ENCODE measurements around the gene KCNQ2. TPM values are rescaled to one million over a fixed set of nuclear protein-coding genes. Genes with fewer than 3 reads are reported as not detected.

Gene KCNQ2
- total and polyA plus RNA-seq, 10 donors: 0.13 to 3.5 (median 0.45) TPM; not detected in 2

- H3K27ac ChIP-seq: no peak overlapping the region
Measured at GRCh38 chr20:63357921-63358905, 114.2 kb downstream of the KCNQ2 start.

GRCh38 chr20:63356931-63357879 lies 115.2 kb downstream of the KCNQ2 start:
- no peaks in the 10 kb centered on the region for H3K9me3 ChIP-seq
- H3K27me3 ChIP-seq (replicated peaks in 1 of 7): peaks cover 4 to 73% (median 20%) of the 10 kb centered on the region in 7 donors
- no peak overlapping the region for H3K27ac ChIP-seq
- WGBS, 5 donors: 73 to 85% (median 83%) methylated on average over 20 to 30 of the region's 30 CpGs
- H3K4me3 ChIP-seq: no peak overlapping the region
- TF ChIP-seq POLR2A (IDR thresholded peaks at IDR 0.05) (no peak), POLR2AphosphoS5 (IDR thresholded peaks at IDR 0.05) (no peak), CTCF (IDR thresholded peaks at IDR 0.05 in 8 of 11, conservative IDR thresholded peaks at IDR 0.05 in 3 of 11) (no peak)
- intact Hi-C loops (cut with DNase I; ENCODE audit: low total_unique reads): no loop called here
- no peaks in the 10 kb centered on the region for H3K36me3 ChIP-seq
- no peak for DNase-seq
- peaks cover 0 to 23% (median 13%) of the 10 kb centered on the region in 6 donors for H3K4me1 ChIP-seq

More at GRCh38 chr20:63357921-63358905, 114.2 kb downstream of the KCNQ2 start:
- Histone ChIP-seq H3K4me1 (peaks cover 0 to 19% (median 11%) of the 10 kb centered on the region in 6 donors), H3K9me3 (no peaks in the 10 kb centered on the region), H3K27me3 (replicated peaks in 1 of 7) (peaks cover 4 to 77% (median 25%) of the 10 kb centered on the region in 7 donors), H3K4me3 (no peak overlapping the region), H3K36me3 (no peaks in the 10 kb centered on the region)
- TF ChIP-seq POLR2A (IDR thresholded peaks at IDR 0.05) (no peak), CTCF (IDR thresholded peaks at IDR 0.05 in 8 of 11, conservative IDR thresholded peaks at IDR 0.05 in 3 of 11) (no peak), POLR2AphosphoS5 (IDR thresholded peaks at IDR 0.05) (no peak)
- intact Hi-C loops (cut with DNase I; ENCODE audit: low total_unique reads): no loop called here
- WGBS, 5 donors: 78 to 84% (median 80%) methylated on average over 14 to 26 of the region's 26 CpGs
- DNase-seq: no peak

GRCh38 chr20:63356511-63356910 lies 115.9 kb downstream of the KCNQ2 start:
- WGBS, 5 donors: 67 to 92% (median 90%) methylated on average over 2 to 8 of the region's 8 CpGs
- H3K27ac ChIP-seq: no peak overlapping the region
- no peaks in the 10 kb centered on the region for H3K9me3 ChIP-seq
- DNase-seq: no peak
- H3K4me3 ChIP-seq: no peak overlapping the region
- H3K27me3 ChIP-seq (replicated peaks in 1 of 7): peaks cover 4 to 66% (median 15%) of the 10 kb centered on the region in 7 donors
- peaks cover 0 to 17% (median 13%) of the 10 kb centered on the region in 6 donors for H3K4me1 ChIP-seq
- H3K36me3 ChIP-seq: no peaks in the 10 kb centered on the region
- intact Hi-C loops (cut with DNase I; ENCODE audit: low total_unique reads): no loop called here
- no peak for TF ChIP-seq POLR2A (IDR thresholded peaks at IDR 0.05)
- TF ChIP-seq POLR2AphosphoS5 (IDR thresholded peaks at IDR 0.05): no peak
- no peak for TF ChIP-seq CTCF (IDR thresholded peaks at IDR 0.05 in 8 of 11, conservative IDR thresholded peaks at IDR 0.05 in 3 of 11)

All from spleen (tissue), 11 donors.